GM21723 (cell line): Measurements from ENCODE around the gene DPF3.

Experiments used
- ATAC-seq: cut with Tn5 transposase; IDR thresholded peaks from one replicate; pipeline ENCODE4 v1.9.1; 2021; ENCODE audit warnings: mild to moderate bottlenecking, moderate library complexity; ENCODE audit not compliant: unreplicated experiment

Gene DPF3

GRCh38 chr14:72904840-72905561, 11.1 kb upstream of the DPF3 start:
- no peak for ATAC-seq

- no peak for ATAC-seq
These were observed 10.3 kb upstream of the DPF3 start for GRCh38 chr14:72904218-72904617.

DNA sequence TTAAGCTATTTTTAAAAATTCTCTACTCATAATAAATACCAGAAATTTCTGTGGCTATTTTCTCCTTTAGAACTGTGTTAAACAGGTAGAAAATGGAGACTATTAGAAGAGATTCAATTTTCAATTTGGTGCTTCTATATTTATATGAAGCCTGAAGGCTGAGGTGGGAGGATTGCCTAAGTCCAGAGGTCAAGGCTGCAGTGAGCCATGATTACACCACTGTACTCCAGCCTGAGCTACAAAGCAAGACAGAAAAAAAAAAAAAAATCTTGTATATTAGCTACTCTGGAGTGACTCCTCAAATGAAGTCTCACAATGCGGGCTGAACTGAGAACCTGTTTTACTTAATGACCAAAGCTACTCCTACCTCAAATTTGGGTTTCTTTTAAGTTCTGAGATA, 9.8 kb upstream of the DPF3 start:
- ATAC-seq, result no peak

- no peak for ATAC-seq
These were observed 9.1 kb upstream of the DPF3 start for GRCh38 chr14:72902801-72903530.

GRCh38 chr14:72901361-72901760, 7.5 kb upstream of the DPF3 start:
- ATAC-seq, result no peak

DNA sequence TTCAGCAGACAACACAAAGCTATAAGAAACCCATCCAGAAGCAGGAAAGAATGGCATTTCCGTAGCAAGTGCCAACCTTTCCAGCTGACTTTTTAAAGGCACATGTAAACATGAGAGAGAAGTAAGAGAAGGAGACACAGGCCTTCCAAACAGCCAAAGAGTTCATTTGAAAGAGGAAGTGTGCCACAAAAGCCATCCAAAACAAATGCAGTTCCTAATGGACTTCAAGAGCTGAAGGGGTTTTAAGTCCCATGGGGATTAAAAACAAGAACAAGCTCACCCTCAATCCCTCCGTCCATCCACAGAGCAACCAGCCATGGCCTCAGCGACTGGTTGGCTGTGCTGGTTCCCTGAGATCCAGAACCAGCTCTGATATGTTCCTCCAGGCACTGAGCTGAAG, 4.5 kb upstream of the DPF3 start:
- no peak for ATAC-seq

DNA sequence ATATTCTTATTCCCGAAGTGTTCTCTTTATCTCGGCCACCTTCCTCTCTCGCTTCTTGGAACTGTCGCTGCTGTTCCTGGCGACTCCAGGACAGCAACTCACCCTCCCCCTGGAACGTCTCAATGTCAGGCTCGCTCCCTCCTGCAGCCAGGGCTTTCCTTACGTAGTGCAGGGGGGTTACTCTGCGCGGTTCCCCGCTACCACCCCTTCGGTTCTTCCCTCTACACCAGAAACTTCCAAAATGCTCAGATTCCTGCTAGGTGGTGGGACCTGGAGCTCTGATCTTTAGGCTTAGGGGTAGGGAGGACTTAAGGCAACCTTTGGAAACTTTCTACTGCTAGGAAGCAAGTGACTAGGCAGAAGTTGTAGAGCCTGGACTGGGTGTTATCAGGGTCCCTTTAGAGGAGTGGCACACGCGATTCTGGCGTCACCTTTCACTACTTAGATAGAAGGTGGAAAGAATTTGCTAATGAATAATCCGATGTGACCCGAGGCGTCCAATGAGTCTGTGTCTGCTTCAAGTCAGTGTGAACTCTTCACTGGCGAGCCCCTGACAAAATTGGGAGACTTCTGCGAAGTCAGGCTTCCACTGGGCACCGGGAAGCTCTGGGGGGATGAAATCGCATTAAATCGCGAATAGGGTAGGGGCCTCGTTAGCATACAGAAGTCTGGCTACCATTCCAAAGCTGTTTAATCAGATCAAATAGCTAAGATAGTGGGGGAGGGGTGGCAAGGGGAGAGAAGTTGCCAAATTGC, 900 bp upstream of the DPF3 start:
- no peak for ATAC-seq

GRCh38 chr14:72894323-72894622, 372 bp upstream of the DPF3 start:
- ATAC-seq, result no peak

DNA sequence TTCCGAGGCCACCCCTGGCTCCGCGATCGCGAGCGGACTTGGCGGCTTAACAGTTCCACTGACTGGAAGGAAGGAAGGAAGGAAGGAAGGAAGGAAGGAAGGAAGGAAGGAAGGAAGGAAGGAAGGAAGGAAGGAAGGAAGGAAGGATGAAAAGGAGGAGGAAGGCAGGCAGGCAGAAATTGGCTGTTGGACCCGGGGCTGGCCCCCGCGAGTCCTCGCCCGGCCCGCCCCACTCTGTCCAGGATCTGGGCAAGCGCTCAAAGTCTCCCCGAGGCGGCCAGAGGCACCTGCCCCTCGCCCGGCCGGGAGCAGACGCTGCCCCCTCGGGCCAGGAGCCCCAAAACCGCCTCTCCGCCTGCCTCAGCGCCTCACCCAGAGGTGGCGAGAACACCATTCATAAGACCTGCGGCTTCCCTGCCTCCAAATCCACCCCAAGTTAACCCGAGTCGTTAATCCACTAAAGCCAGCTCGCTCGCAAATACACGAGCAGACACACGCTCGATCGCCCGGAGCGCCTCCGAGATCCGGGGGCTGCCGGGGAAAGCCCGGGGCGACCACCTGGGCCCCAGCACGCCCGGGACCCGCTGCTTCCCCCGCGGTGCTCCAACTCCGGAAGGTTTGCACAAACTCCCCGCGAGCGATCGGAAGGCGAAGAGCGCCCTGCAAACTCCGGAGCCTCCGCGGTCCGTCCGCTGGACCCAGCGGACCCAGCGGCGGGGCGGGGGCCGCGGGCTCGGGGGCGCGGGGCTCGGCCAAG, 844 bp downstream of the DPF3 start:
- peak; percentile 13 for ATAC-seq

GRCh38 chr14:72892103-72892878, 1.6 kb downstream of the DPF3 start:
- no peak for ATAC-seq

- ATAC-seq, result no peak
These were observed 2.2 kb downstream of the DPF3 start for GRCh38 chr14:72891666-72892102.

DNA sequence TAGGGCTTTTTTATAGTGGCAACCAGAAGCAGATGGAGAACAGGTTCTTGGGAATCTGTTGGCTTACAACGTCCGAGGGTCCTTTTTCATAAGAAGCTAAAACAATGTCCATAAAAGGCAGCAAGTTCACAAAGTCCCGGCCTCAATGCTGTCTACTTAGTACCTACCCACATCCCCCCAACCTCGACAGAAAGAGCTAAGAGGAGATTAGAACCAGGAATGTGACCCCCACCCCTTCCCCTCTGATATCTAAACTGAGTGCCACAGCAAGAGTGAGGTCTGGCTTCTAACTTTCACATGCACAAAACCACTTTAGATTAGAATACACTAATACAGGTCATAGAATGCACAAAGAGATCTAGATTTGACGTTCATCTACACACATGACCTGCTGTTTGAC, 4.5 kb downstream of the DPF3 start:
- no peak for ATAC-seq

GRCh38 chr14:72888636-72889201, 5.2 kb downstream of the DPF3 start:
- ATAC-seq, result no peak

DNA sequence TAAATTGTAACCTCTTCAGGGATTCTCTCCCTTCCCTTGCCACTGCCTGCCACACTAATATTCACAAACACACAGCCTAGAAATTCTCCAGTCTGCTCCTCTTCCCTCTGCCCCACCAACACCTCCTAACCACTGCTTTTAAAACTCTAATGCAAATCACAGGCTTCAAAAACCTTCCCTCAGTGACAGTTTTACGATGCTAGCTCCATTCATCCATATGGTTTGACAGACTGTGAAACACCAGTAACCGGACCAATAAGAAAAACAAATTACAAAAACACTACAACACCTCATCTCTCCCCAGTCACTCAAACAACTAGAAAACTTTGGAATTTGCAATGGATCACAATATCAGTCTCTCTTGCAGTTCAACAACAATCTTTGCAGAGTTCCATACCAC, 5.7 kb downstream of the DPF3 start:
- no peak for ATAC-seq

DNA sequence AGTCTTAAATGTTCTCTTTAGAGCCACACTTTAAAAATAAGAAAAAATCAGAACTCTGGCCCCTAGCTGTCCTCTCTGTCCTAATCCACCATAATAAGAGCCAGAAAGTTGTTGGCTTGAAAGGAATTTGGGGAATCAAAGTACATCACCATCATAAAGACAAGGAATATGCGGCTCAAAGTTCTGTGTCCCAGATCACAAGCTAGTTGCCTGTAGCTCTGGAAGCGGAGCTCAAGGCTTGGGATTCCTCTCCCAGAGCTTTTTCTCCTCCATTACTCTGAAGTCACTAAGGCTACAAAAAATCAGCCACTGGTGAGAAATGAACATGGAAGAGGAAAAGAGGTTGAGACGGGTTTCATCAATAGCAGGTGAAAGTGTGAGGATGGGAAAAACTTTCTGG, 6.4 kb downstream of the DPF3 start:
- ATAC-seq, result no peak

GRCh38 chr14:72884386-72884785, 9.5 kb downstream of the DPF3 start:
- no peak for ATAC-seq

GRCh38 chr14:72883961-72884360, 9.9 kb downstream of the DPF3 start:
- no peak for ATAC-seq

GRCh38 chr14:72883109-72883508, 10.8 kb downstream of the DPF3 start:
- no peak for ATAC-seq

GRCh38 chr14:72882463-72882862, 11.4 kb downstream of the DPF3 start:
- no peak for ATAC-seq

DNA sequence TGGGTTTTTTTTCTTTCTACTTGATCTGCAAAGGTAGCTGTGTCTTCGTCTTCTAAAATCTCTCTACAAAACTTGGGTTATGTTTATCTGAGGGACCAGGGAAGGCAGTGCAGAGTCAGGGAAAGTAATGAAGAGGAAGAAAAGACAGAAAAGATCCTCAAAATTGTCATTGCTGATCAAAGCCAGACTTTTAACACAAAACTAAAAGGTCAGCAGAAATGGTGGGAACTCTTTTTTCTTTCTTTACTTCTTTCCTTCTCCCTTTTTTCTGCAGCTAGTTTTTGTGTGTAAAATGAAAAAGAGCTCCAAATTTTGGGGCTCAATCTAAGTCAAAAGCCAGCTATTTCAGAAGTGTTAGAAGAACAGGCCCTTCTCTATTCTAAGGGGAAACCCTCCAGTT, 11.9 kb downstream of the DPF3 start:
- no peak for ATAC-seq
